GM12878 (cell line): ENCODE measurements around the gene EIF4E1B. TPM values are rescaled to one million over a fixed set of nuclear protein-coding genes. Genes with fewer than 3 reads are reported as not detected.

ENCODE experiments used
- ATAC-seq: fragments of 200-7000 bp; cut with Tn5 transposase; 3 replicates; pipeline ENCODE4 v1.9.1; 2020; ENCODE audit warnings: mild to moderate bottlenecking, moderate library complexity
- BruUV-seq: library from RNA; stranded (reverse); fragments of 400-500 nt; replicated peaks from 2 replicates; lab custom pipeline; 2021; lab: Mats Ljungman, UMichigan
- CTCF ChIA-PET: fragments of 300-600 bp; sonication (Branson Sonifier 250); formaldehyde crosslinking; extraction: SDS; loops from one replicate; lab custom pipeline; 2021; ENCODE audit warnings: inconsistent platforms; lab: Yijun Ruan, JAX
- POLR2A ChIA-PET: fragments of 350-600 bp; formaldehyde crosslinking; extraction: SDS; loops from one replicate; lab custom pipeline; 2021; ENCODE audit warnings: inconsistent platforms; lab: Charles Lee
- RAD21 ChIA-PET: fragments of 300-600 bp; sonication (Branson Sonifier 250); formaldehyde crosslinking; loops from one replicate; lab custom pipeline; 2023; ENCODE audit warnings: antibody characterized with exemption; ENCODE audit not compliant: unreplicated experiment; lab: Charles Lee
- SMC1A ChIA-PET: fragments of 300-600 bp; sonication (Branson Sonifier 250); formaldehyde crosslinking; loops from one replicate; lab custom pipeline; 2023; ENCODE audit not compliant: unreplicated experiment, uncharacterized antibody; lab: Charles Lee
- DNase-seq: peaks from one replicate; pipeline ENCODE4 v3.0.0-alpha.2; 2011; ENCODE audit warnings: low read depth, low spot score
- FAIRE-seq: peaks from 3 replicates; lab custom pipeline; 2011; peaks lifted over from hg19 to GRCh38; lab: Jason Lieb, UNC
- H2AFZ ChIP-seq: 2 replicates; pipeline ENCODE4 v1.6.0; 2011; ENCODE audit warnings: low read depth, low read length, control low read depth; ENCODE audit not compliant: control insufficient read depth
- H3K27ac ChIP-seq: 2 replicates; pipeline ENCODE4 v1.5.1; 2011; ENCODE audit warnings: control low read depth; ENCODE audit not compliant: control insufficient read depth, insufficient read depth
- H3K27me3 ChIP-seq, 2 experiments: replicated peaks in 1 of 2; 2 replicates each; pipeline versions ENCODE4 v1.6.0 to v1.6.1; 2011; ENCODE audit warnings: low read length in 1 of 2; ENCODE audit not compliant: control insufficient read depth in 2 of 2, insufficient read depth in 2 of 2
- H3K36me3 ChIP-seq, 2 experiments: 2 replicates each; pipeline ENCODE4 v1.5.1; 2011; ENCODE audit warnings: low read length in 1 of 2; ENCODE audit not compliant: control insufficient read depth in 2 of 2, insufficient read depth in 2 of 2
- H3K4me1 ChIP-seq: 2 replicates; pipeline ENCODE4 v1.6.1; 2011; ENCODE audit warnings: mild to moderate bottlenecking, low read length, moderate library complexity, mixed read lengths; ENCODE audit not compliant: control insufficient read depth, insufficient read depth
- H3K4me2 ChIP-seq: 2 replicates; pipeline ENCODE4 v1.6.0; 2011; ENCODE audit warnings: control low read depth; ENCODE audit not compliant: control insufficient read depth, insufficient read depth
- H3K4me3 ChIP-seq: fragments of 200-600 bp; sonication (generic); 2 replicates; pipeline ENCODE4 v1.5.1; 2016
- H3K79me2 ChIP-seq: 2 replicates; pipeline ENCODE4 v1.6.0; 2011; ENCODE audit warnings: low read length; ENCODE audit not compliant: control insufficient read depth, insufficient read depth
- H3K9ac ChIP-seq: 2 replicates; pipeline ENCODE4 v1.8.0; 2011; ENCODE audit warnings: low read length, control low read depth, mixed read lengths; ENCODE audit not compliant: control insufficient read depth, insufficient read depth
- H3K9me3 ChIP-seq: replicated peaks from 3 replicates; pipeline ENCODE4 v1.5.1; 2011; ENCODE audit warnings: mild to moderate bottlenecking, low read length; ENCODE audit not compliant: control insufficient read depth, insufficient read depth
- H4K20me1 ChIP-seq: 2 replicates; pipeline ENCODE4 v1.6.0; 2011; ENCODE audit not compliant: control insufficient read depth, insufficient read depth
- BHLHE40 ChIP-seq, 2 experiments: fragments of 450-650 bp in 1 of 2; IDR thresholded peaks; 2 replicates each; pipeline ENCODE4 v1.6.1; 2011 to 2017; ENCODE audit warnings: low read depth in 2 of 2, borderline replicate concordance in 1 of 2, improper control_type of control experiment in 1 of 2, low read length in 1 of 2, mild to moderate bottlenecking in 1 of 2
- EED ChIP-seq: sonication (generic); IDR thresholded peaks from 2 replicates; pipeline ENCODE4 v1.6.1; 2016; ENCODE audit warnings: antibody characterized with exemption, low read depth
- IKZF1 ChIP-seq: fragments of 450-650 bp; conservative IDR thresholded peaks from 2 replicates; pipeline ENCODE4 v1.6.1; 2017; ENCODE audit warnings: antibody characterized with exemption, mild to moderate bottlenecking
- IKZF2 ChIP-seq, 2 experiments: fragments of 450-650 bp; IDR thresholded peaks; 2 replicates each; pipeline ENCODE4 v1.6.1; 2017; ENCODE audit warnings: mild to moderate bottlenecking in 2 of 2, moderate library complexity in 2 of 2
- MEF2B ChIP-seq: fragments of 450-650 bp; IDR thresholded peaks from 2 replicates; pipeline ENCODE4 v1.6.1; 2018; ENCODE audit warnings: mild to moderate bottlenecking, moderate library complexity; ENCODE audit not compliant: partially characterized antibody, poor library complexity, severe bottlenecking
- NRF1 ChIP-seq: conservative IDR thresholded peaks from 2 replicates; pipeline ENCODE4 v1.6.1; 2011; ENCODE audit warnings: mild to moderate bottlenecking, low read depth, low read length, improper control_type of control experiment
- RB1 ChIP-seq: fragments of 450-650 bp; formaldehyde crosslinking; IDR thresholded peaks from 2 replicates; pipeline ENCODE4 v1.6.1; 2017; ENCODE audit warnings: mild to moderate bottlenecking, borderline replicate concordance
- RUNX3 ChIP-seq: IDR thresholded peaks from 2 replicates; pipeline ENCODE4 v1.6.1; 2012; ENCODE audit warnings: low read length, inconsistent platforms
- SMAD5 ChIP-seq: IDR thresholded peaks from 2 replicates; pipeline ENCODE4 v1.6.1; 2016; ENCODE audit warnings: antibody characterized with exemption, low read depth
- SMC3 ChIP-seq: IDR thresholded peaks from 2 replicates; pipeline ENCODE4 v1.6.1; 2011; ENCODE audit warnings: low read length, improper control_type of control experiment, borderline replicate concordance
- SPI1 ChIP-seq: IDR thresholded peaks from 2 replicates; pipeline ENCODE4 v1.6.1; 2011; ENCODE audit warnings: low read depth, mild to moderate bottlenecking, low read length, moderate library complexity, borderline replicate concordance; ENCODE audit not compliant: insufficient read depth
- TCF3 ChIP-seq: IDR thresholded peaks from 2 replicates; pipeline ENCODE4 v1.6.1; 2012; ENCODE audit warnings: low read depth, mild to moderate bottlenecking, low read length, borderline replicate concordance; ENCODE audit not compliant: insufficient read depth
- WRNIP1 ChIP-seq: IDR thresholded peaks from 2 replicates; pipeline ENCODE4 v1.6.1; 2011; ENCODE audit warnings: low read depth, low read length, improper control_type of control experiment, borderline replicate concordance
- YY1 ChIP-seq: IDR thresholded peaks from 2 replicates; pipeline ENCODE4 v1.6.1; 2011; ENCODE audit warnings: low read depth, mild to moderate bottlenecking, low read length
- WGBS: methylation state at CpG from one replicate; pipeline ENCODE4 v1.1.6; 2016; ENCODE audit warnings: low lambda C conversion rate; ENCODE audit not compliant: insufficient replicate concordance, insufficient coverage; ENCODE audit errors: missing lambda C conversion rate; 5-methylcytosine and 5-hydroxymethylcytosine counted together
- in situ Hi-C: fragments of 300-500 bp; cut with MboI; formaldehyde crosslinking; loops from 9 replicates; pipeline ENCODE4 v1.14.3; 2018; ENCODE audit warnings: mixed read lengths
- intact Hi-C: fragments of 100-400 bp; cut with micrococcal nuclease; formaldehyde crosslinking; loops from one replicate; pipeline ENCODE4 v1.14.2; 2022; ENCODE audit not compliant: unreplicated experiment
- polyA plus RNA-seq, 11 experiments: library from polyadenylated mRNA; depleted of rRNA in 4 of 11; unstranded in 6 of 11; stranded (reverse) in 5 of 11; fragments of >200 nt; fragmentation: Nextera tagmentation in 4 of 11; fragmentation: Illumina TruSeq in 1 of 11; extraction: Ambion mirVana in 4 of 11; extraction: Trizol in 1 of 11; gene quantifications; 1 replicate in 1 of 11; 2 replicates in 10 of 11; pipeline versions ENCODE4 v1.2.1 to v1.2.3, GENCODE V29; 2011 to 2016; ENCODE audit warnings: inconsistent platforms in 2 of 11, missing spikeins in 2 of 11, low read depth in 1 of 11
- total RNA-seq, 4 experiments: library from RNA; depleted of rRNA in 3 of 4; stranded (reverse); fragments of >200 nt in 3 of 4; fragmentation: Illumina TruSeq in 1 of 4; extraction: Trizol in 1 of 4; gene quantifications; 2 replicates each; pipeline versions ENCODE4 v1.2.1 to v1.2.3, GENCODE V29; 2013 to 2021

Gene EIF4E1B
- total and polyA plus RNA-seq, 10 of the 15 experiments (the other 5 are each of a cell fraction or from before 2014, with no cell fraction given) = not detected

DNA sequence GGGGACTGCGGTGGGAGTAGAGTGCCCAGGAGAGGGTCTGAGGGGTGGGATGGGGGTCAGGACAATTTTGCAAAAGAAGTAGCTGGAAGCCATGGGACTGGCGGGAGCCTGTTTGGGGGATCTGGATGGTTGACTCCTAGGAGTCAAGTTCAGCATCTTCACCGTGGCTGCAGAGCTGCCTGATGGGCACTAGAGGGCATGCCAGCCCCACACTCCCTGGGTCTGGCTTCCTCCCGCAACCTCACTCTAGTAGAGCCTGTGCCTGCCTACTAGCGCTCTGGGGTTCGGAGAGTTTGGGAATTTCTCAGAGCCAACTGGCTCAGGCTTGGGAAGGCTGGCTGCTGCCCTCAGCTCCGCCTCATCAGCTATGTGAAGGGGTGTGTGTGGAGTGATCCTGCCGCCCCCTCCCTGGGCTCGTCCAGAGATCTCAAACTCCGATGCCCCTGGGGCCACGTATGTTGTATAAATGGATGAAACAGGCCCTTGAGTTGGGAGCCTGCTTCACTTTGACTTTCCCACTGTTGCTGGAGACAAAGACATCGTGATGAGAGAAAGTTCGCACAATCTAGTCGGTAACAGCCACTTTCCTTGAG lies 27.6 kb downstream of the EIF4E1B start (continued):
- peak in 1 of 2 experiments; percentile 25; a peak in 1 of 4 replicates for TF ChIP-seq BHLHE40 (IDR thresholded peaks at IDR 0.05; ENCODE audit: borderline replicate concordance in 1 of 2, low read depth in 2 of 2, low read length in 1 of 2)
- TF ChIP-seq SMC3 = peak; percentile 41; the same call in 1 of the 2 replicates
- peak; percentile 53; the same call in 1 of the 2 replicates for TF ChIP-seq YY1
- TF ChIP-seq SMAD5 = no peak
- no peak for TF ChIP-seq NRF1

DNA sequence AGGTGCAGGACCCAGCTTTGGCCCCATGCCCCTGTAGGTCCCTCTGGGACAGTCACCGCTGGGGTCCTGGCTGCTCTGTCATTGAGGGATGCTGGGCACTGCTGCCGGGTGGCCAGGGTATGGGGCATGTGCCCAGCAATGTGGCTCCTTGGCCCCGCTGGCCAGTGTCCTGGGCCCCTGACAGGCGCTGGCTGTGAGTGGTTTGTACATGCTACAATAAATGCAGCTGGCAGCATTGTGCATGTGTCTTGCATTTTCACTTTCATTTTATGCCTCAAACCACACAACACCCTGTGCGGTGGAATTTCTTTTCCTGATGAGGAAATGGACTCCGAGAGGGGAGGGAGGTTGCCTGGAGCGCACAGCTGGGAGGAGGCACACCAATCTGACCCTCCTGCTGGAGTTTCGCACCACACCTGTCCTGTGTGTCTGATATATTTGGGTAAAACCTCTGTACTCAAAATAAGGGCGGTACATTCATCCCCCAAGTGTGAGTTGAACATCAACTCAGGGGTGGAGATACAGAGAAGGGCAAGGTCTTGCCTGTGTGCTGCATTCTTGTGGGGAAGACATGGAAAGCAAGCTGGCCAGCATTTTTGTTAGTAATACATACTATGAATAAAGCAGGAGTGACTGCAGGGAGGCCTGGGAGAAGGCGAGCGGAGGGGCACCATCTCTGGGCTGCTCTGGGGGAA lies 28.5 kb downstream of the EIF4E1B start:
- Histone ChIP-seq H2AFZ (peak overlapping the region; percentile 34; the same call in 1 of the 2 replicates), H3K9me3 (no peaks in the 10 kb centered on the region), H3K4me1 (peaks cover 16% of the 10 kb centered on the region), H3K36me3 (no peaks in the 10 kb centered on the region; a peak in 1 of 4 replicates), H3K27me3 (no peaks in the 10 kb centered on the region), H3K4me3 (no peak overlapping the region), H3K4me2 (peak overlapping the region; percentile 86), H3K79me2 (no peaks in the 10 kb centered on the region), H4K20me1 (no peaks in the 10 kb centered on the region; the same call in 1 of the 2 replicates), H3K9ac (0 out of 2 replicates have a peak overlapping the region, but pooled peaks have one; percentile 8), H3K27ac (no peak overlapping the region)
- no peak for DNase-seq
- peak; percentile 60 for ATAC-seq
- peak; percentile 47 for FAIRE-seq
- 38% methylated on average over 11 of the region's 11 CpGs for WGBS
- in situ Hi-C loops = loop anchor here (5.0 kb wide), 1 partner anchor 298 kb away; no protein-coding TSS in a partner anchor
- intact Hi-C loops = loop anchor here (2.0 kb wide), 1 partner anchor 300 kb away; no protein-coding TSS in a partner anchor
- TF ChIP-seq RB1 (no peak), MEF2B (no peak), EED (0 out of 2 replicates have a peak, but pooled peaks have one; percentile 34), IKZF2 (IDR thresholded peaks at IDR 0.05) (peak; percentile 37 to 41; a peak in 2 of 4 replicates), TCF3 (0 out of 2 replicates have a peak, but pooled peaks have one; percentile 18), WRNIP1 (no peak), IKZF1 (peak; percentile 55), RUNX3 (peak; percentile 67), SPI1 (peak; percentile 5; the same call in 1 of the 2 replicates)
- ChIA-PET POLR2A (interaction anchor here (0.6 kb wide), 1 partner anchor 87 kb away, joined by 3 read pairs; no protein-coding TSS in a partner anchor), CTCF (interaction anchor here (0.6 to 6.3 kb wide), 23 partner anchors 8 to 576 kb away, joined by 3 to 102 read pairs (median 3); partner anchors contain the start of gene TSPAN17), RAD21 (interaction anchor here (0.6 to 4.8 kb wide), 5 partner anchors 12 to 452 kb away, joined by 3 to 43 read pairs (median 5); partner anchors contain the start of gene TSPAN17), SMC1A (interaction anchor here (0.6 to 3.1 kb wide), 8 partner anchors 12 to 452 kb away, joined by 3 to 8 read pairs (median 4); partner anchors contain the start of genes HK3 and TSPAN17)
- no TSS peak for BruUV-seq
